GM19463 (cell line): ENCODE results near the gene GNS.

Experiments
- ATAC-seq: cut with Tn5 transposase; IDR thresholded peaks from one replicate; pipeline ENCODE4 v1.9.1; 2021; ENCODE audit warnings: mild to moderate bottlenecking, moderate library complexity; ENCODE audit not compliant: unreplicated experiment

The GNS gene

GRCh38 chr12:64759035-64759894 lies at the start of gene GNS:
Gene GNS (minus strand): TSS chr12:64759406. CDS start chr12:64759276, 130 bp downstream.
- ATAC-seq, result peak; percentile 75

DNA sequence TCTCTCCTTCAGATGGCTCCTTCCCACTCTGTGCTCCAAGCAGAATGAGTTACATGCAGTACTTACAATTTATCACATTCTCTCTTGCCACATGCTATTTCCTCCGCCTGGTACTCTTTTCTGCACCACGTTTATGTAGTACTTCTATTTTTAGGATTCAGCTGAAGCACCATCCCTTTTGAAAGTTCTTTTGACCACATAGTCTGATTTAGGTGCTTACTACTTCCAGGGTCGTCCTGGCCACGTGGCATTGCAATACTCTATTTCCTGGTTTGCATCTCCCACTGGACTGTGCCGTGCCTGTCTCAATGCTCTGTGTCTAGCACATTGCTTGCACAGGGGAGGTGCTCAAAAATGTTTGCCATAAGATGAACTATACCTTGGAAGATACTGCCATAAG lies 48.9 kb upstream of the GNS start:
- ATAC-seq, result no peak

- no peak for ATAC-seq
Measured at GRCh38 chr12:64806593-64807460, 47.6 kb upstream of the GNS start.

DNA sequence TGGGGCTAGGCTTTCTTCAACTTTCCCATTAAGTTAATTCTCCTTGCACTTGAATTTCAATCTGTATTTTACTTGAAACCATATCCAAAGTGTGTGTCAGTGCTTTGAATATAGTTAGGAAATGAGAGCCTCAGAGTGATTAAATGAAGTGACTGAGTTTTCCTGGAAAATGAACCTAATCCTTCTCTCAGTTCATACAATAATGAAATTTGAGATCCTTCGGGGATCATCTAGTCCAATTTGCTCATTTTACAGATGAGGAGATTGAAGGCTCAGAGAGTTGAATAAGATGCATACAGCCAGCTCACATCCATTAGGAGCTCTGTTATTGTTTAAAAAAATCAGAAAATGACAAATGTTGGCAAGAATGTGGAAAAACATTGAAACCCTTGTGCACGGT lies 47.0 kb upstream of the GNS start:
- ATAC-seq, result no peak

DNA sequence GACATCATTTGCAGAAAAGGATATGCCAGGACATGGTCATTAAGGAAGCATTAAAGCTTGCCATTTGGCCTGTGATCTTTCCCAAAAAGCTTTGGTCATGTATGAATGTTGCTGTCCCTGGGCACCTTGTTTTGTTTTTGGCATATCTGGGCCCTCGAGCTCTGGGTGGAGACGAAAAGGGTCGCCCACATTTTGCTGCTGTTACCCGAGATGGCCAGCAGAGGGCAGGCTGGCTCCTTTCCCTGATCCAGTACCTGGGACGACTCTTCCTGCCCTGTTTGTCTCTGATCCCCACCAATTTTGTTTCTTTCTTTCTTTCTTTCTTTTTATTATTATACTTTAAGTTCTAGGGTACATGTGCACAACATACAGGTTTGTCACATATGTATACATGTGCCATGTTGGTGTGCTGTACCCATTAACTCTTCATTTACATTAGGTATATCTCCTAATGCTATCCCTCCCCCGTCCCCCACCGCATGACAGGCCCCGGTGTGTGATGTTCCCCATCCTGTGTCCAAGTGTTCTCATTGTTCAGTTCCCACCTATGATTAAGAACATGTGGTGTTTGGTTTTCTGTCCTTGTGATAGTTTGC lies 43.1 kb upstream of the GNS start:
- peak; percentile 67 for ATAC-seq

DNA sequence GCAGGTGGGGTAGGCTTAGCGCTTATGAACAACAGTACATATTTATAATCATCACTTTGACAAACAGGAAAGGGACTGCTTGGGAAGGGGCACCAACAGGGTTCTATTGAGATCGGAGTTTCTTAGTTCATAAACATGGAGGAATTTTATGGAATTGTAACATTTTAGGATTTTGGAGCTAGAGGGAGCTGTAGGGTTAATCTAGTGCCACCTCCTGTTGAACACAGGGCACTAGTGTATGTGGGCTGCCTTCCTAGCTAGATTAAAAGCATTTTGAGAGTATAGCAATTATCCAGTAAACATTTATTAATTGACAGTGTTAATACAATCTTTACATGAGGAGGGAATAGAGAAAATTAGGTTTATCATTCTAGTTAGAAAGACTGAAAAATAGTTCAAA lies 42.2 kb upstream of the GNS start:
- no peak for ATAC-seq

GRCh38 chr12:64800640-64801039 lies 41.4 kb upstream of the GNS start:
- ATAC-seq, result peak; percentile 49

DNA sequence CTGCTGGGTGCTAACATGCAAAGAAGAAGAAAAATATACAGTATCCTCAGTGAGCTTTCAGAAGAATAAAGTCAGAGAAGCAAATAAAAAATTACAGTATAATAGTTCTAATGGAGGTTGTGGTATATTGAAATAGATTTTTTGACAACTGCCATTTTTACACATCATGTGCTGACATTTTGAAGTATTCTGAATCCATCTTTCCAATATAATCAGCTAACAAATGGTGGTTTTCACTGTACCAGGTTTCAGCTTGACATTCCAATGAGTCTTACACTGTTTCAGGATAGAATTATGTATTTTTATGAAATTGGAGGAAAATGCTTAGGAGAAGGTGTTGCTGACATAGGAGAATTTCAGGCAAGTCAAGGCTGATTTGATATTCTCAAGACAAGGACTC lies 39.0 kb upstream of the GNS start:
- no peak for ATAC-seq

DNA sequence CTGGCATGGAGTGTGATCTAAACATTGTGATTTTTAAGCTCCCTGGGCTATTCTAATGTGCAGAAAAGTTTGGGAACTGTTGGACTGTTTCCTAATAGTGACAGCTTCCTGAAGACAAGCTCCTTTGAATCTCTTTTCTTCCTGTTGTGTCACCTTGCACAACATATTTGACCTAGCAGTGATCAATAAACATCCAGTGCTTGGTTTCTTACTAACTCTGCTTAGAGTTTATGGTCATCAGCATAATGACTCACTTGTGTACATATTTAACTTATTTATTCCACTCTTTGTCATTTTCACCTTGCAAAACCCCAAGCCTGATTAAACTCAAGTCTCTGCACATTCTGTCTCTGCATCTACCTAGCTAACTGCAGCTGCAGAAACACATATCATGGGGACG lies 38.0 kb upstream of the GNS start:
- ATAC-seq, result no peak

- ATAC-seq, result peak; percentile 66
Measured at GRCh38 chr12:64796205-64796845, 37.1 kb upstream of the GNS start.

DNA sequence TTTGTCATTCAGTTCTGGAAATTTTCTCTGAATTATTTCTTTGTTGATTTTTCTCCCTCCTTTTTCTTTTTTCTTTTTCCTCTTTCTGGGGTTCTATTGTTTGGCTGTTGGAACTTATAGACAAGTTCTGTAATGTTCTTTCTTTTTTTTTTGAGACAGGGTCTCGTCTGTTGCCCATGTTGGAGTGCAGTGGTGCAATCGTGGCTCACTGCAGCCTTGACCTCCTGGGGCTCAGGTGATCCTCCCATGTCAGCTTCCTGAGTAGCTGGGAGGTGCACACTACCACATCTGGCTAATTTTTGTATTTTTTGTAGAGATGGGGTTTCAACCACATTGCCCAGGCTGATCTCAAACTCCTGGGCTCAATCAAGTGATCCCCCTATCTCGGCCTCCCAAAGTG lies 35.1 kb upstream of the GNS start:
- no peak for ATAC-seq

DNA sequence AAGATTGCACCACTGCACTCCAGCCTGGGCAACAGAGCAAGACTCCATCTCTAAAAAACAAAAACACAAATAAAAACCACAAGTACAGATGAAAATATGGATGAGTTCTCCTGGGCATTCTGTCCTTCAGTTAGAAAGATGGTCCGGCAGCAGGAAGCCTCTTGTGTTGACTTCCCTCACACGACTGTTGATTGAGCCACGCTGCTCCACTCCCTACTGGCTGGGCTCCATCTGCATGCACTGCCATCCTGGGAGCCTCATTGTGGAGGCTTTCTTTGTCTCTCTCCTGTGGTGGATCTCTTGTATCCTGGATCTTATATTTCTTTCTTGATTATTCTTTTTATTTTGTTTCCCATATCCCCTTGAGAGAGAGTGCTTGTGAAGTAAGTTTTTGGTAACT lies 34.4 kb upstream of the GNS start:
- no peak for ATAC-seq

DNA sequence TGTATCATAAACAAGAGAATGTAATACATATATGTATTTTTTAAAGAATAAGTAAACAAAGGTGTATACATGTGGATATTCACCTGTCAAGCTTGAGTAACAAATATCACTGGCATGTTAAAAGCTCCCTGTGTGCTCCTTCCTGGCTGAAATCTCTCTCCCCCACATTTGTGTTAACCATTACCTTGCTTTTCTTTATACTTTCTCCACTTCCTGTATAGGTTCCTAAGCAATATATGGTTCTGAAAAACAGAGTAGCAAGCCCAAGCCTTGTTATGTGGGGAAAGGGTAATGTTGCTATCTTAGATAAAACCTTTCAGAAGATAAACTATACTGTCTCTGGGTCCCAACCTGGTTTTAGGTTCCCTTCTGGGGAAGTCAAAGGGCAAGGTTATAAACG lies 32.9 kb upstream of the GNS start:
- no peak for ATAC-seq

GRCh38 chr12:64791036-64791435 lies 31.8 kb upstream of the GNS start:
- no peak for ATAC-seq

GRCh38 chr12:64790166-64790565 lies 31.0 kb upstream of the GNS start:
- ATAC-seq, result no peak

DNA sequence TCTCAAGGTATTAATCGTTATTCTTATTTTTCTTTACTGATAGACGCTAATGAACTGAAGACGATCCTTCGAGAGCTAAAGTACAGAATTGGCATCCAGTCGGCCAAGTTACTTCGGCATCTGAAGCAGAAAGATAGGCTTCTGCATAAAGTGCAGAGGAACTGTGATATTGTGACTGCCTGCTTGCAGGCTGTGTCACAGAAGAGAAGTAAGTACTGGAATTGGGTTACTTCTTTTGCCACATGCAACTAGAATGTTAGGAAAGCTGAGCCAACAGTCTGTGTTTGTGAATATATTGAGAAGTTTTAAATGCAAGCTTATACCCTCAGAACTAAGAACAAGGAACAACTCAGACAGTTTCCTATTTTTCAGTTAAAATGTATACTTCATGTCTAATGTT lies 26.6 kb upstream of the GNS start:
- no peak for ATAC-seq

- no peak for ATAC-seq
Measured at GRCh38 chr12:64782191-64782876, 23.1 kb upstream of the GNS start.

GRCh38 chr12:64781280-64782190 lies 22.3 kb upstream of the GNS start:
- ATAC-seq, result peak; percentile 30

DNA sequence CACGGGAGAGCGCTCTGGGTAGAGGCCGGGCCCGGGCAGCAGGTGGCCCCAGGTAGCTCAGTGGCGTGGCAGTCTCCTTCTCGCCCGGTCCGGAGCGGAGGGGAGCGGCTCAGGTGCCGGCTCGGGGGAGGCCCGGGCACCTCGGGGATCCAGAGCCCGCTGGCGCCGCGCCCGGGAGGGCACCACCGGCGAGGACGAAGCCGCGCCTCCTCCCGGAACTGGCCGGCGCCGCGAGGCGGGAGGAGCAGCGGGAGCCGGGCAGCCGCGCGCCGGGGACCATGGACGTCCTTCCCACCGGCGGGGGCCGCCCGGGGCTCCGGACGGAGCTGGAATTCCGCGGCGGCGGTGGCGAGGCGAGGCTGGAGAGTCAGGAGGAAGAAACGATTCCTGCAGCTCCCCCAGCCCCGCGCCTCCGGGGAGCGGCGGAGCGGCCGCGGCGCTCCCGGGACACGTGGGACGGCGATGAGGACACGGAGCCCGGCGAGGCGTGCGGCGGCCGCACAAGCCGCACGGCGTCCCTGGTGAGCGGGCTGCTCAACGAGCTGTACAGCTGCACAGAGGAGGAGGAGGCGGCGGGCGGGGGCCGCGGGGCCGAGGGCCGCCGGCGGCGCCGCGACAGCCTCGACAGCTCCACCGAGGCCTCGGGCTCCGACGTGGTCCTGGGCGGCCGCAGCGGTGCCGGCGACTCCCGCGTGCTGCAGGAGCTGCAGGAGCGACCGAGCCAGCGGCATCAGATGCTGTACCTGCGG lies 21.5 kb upstream of the GNS start:
- ATAC-seq, result peak; percentile 58
